GM19025 (cell line): ENCODE data around the gene AEN.
A peak's percentile ranks its signal among the peaks of the same experiment; 100 is the strongest.

Source experiments
- ATAC-seq: cut with Tn5 transposase; IDR thresholded peaks from one replicate; pipeline ENCODE4 v1.9.1; 2021; ENCODE audit warnings: mild to moderate bottlenecking, low read depth, moderate library complexity; ENCODE audit not compliant: unreplicated experiment

The AEN gene

DNA sequence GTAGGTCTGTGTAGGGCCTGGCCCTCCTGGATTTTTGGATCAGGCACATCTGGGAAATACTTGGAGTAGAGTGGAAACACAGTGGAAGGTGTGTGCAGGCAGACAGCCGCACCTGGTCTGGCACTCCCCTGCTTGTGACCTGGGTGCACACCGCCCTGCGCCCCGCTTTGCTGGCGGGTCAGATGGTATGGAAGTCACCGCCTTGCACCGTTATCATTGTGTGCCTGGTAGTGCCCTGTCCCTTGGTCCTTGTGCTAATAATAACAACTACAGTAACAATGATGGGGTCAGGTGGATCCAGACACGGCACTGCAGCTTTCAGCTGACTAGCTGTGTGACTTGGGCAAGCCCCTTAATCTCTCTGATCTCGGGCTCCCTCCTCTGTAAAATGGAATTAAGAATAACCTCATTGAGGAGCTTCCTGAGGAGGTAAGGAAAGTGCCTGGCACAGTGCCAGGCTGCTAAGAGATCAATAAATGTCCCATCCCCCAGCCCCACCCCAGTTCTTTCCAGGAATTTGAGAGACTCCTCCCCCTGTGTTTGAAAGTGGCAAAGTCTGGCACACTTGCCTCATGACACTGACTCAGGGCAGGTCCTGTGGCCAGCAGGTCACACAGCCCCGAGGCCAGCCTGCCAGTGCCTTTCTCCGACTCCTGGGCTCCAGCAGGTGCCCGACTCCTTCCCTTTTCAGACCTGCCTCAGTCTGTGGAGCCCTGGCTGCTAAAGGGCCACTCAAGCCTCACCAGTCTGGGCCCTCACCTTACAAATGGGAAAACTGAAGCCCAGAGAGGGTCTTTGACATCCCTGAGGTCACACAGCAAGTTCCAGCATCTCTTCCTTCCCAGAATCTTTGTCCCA, 27.4 kb downstream of the AEN start:
- no peak for ATAC-seq

DNA sequence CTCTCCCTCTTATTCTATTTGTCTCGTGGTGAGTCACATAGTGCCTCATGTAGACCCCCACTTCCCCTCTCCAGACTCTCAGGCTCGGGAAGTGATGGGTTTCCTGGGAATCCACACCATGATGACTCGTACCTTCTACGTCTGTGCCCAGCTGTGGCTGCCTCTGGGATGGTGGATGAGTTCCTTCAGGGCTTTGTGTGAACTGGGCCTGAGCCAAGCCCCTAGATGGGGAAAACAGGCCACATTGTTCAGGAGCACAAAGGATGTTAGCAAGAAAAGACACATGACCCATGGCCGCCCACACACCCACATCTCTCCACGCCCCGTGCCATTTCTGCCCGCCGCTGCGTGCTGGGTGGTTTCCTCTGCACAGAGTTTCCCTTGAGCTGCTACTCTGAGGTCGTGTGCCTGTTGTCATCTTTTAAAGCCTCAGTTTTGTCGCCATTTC, 28.2 kb downstream of the AEN start:
- ATAC-seq = peak; percentile 47

DNA sequence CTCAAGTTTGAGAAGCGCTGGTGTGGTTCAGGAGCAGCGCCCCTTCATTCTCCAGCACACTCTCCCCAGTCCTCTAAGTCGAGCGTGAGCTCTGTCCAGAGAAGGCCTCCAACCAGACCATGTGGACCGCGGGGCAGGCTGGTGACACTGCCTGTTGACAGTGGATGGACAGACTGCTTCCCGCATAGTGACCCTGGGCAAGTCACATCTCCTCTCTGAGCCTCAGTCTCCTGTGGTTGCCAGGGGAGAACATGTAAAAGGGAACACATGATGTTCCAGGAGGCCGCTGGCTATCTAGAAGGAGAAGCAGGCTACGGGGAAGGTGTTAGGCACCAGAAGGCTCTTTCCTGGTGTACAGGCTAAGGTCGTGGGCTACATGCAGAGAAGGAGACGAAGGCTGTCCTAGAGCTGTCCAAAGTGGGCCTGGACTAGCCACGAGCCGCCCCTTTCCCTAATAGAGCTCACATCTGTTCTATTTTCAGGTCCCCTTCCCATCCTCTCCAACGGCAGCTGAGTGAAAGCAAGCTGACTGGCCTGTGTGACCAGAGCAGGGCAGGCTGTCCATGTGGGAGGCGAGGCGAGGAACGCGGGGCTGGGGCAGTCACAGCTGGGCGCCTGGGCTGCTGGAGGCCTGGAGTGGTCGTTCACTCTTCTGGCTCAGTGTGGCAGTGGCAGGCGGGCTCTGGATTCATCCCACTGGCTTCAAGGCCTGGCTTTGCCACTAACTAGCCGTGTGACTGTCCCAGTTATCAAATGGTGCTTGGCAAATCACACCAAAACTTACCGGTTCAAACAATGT, 28.8 kb downstream of the AEN start:
- ATAC-seq = no peak

DNA sequence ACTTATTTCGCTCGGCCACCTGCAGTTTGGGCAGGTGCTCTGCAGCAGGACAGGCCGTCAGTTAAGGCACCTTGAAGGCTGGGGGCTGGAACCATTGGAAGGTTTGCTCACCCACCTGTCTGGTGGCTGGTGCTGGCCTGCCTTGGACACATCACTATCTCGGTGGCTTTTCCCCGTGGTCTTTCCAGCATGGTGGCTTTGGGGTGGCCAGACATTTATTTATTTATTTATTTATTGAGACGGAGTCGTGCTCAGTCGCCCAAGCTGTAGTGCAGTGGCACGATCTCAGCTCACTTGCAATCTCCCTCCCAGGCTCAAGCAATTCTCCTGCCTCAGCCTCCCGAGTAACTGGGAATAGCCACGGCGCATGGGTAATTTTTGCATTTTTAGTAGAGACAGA, 29.4 kb downstream of the AEN start:
- no peak for ATAC-seq

DNA sequence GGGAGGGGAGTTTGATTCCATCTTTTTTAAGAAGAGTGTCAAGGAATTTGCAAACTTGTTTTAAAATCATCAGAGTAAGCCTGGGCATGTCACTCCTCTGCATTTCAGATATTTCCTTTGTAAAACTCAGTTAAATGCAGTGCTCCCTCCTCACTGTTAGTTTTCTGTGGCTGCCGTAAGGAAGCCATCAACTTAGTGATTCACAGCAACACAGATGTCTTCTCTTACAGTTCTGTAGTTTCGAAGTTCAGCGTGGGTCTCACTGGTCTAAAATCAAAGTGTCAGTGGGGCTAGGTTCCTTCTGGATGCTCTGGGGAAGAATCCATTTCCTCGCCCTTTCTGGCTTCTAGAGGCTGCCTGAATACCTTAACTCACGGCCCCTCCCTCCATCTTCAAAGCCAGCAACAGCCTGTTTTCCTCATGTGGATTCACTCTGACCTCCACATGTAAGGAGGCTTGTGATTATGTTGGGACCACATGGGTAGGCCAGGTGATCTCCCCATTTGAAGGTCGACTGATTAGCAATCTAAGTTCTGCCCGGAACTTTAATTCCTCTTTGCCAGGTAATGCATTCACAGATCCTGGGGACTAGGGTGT, 30.1 kb downstream of the AEN start:
- ATAC-seq = no peak

DNA sequence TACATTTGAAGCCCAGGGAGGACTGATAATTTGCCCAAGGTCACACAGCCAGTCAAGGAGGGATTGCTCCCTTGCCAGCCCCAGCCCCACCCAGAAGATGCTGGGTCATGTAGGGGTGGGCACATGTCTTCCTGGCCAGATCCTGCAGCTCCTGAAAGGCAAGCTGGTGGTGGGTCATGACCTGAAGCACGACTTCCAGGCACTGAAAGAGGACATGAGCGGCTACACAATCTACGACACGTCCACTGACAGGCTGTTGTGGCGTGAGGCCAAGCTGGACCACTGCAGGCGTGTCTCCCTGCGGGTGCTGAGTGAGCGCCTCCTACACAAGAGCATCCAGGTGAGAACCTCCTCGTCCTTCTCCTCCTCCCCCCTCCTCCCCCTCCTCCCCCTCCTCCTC, 30.8 kb downstream of the AEN start:
- ATAC-seq = no peak

DNA sequence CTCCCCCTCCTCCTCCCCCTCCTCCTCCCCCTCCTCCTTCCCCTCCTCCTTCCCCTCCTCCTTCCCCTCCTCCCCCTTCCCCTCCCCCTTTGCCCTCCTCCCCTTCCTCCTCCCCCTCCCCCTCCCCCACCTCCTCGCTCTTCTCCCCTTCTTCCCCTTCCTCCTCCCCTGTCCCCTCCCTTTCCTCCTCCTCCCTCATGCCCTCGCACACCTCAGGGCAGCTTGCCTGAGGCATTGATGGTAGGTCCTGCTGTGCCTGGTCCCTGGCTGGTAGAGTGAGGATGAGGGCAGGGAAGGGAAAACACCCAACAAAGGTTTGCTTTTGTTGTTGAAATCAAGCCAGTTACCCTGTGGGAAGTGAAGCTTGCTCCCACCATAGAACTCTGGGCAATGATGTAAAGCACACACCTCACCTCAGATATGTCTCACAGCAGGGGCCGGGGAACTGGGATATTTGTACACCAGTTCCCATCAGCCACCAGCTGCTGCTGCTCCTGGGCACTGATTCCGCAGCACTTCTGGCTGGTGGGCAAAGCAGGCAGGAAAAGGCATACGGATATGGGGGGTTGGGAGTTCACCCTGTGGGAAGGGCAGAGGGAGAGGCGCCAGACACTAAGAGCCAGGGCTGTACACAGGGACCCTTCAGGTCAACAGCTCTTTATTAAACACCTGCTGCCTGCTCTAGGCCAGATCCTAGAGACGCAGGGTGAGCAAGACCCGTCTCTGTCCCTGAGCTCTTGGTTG, 31.5 kb downstream of the AEN start:
- no peak for ATAC-seq

DNA sequence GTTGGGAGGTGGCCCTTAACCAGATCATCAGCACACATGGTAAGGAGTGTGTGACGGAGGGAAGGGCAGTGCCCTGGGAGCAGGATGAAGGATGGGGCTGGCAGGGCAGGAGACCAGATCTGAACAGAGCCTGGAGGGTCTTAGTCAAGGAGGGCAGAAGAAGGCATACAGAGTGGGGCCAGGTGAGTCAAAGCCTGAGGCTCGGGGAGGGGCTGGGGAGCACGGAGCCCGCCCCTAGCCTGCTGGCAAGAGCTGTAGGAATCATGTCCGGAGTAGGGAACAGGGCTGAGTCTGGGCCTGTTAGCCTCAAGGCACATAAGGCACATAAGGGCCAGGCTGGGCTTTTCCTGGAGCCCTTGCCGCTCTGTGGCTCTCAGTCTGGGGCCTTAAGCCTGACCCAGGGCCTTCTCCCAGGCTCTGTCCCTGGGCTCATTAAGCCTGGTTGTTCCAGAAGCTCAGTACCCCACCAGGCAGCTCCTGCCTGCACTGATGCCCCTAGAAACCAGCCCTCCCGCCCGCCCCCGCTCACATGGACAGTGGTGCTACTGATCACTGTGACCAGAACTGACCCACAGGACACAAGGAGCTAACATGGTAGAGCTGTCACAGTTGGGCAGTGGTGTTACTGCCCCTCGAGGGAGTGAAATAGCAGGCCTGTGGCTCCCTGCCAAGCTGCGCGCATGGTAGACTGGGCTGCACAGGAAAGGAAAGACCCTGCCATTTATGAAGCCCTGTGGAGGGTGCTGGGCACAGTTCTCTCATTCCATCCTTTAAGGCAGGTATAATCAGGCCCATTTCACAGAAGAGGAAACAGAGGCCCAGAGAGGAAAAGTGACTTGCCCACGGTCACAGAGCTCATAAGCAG, 32.3 kb downstream of the AEN start:
- ATAC-seq = no peak

DNA sequence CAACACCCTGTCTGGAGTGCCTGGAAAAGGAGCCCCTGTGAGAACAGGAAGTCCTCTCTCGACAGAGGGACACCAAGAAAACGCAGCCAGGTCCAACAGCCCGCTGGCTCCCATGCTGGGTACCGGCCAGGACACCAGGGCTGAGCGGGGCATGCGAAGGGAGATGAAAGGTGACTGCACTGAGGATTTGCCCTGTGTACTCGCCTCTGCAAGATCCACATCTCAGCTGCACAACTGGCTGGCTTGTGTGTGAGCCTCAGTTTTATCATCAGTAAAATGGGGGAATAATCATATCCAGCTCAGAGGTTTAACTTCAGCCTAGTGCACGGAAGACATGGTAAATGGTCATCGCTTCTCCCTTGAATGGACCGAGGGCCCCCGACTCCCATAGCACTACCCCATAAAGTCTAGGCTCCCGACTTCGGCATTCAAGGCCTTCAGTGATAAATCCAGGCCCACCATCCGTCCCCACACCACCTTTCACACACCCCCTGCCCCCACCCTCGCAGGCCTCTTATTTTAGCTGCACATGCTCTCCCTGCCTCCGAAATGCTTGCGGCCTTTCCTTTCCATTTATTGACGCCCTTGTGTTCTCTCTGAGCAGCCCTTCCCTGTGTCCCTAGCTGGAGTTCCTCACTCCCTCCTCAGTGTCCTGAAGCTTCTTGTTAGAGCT, 33.4 kb downstream of the AEN start:
- ATAC-seq = no peak

DNA sequence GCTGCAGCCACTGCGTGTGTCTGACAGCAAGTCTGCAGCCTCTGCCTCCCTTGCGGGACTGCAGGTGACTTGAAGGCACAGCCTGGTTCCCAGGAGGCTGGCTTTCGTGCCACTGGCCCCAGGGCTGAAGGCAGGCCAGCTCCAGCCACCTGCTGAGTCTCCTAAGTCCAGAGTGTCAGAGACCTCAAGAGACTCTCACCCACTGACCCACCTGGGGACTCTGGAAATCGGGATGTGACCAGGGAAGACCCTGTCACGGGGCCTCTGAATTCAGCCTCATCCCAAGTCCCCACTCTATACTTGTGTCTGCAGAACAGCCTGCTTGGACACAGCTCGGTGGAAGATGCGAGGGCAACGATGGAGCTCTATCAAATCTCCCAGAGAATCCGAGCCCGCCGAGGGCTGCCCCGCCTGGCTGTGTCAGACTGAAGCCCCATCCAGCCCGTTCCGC, 34.0 kb downstream of the AEN start:
- ATAC-seq = no peak

DNA sequence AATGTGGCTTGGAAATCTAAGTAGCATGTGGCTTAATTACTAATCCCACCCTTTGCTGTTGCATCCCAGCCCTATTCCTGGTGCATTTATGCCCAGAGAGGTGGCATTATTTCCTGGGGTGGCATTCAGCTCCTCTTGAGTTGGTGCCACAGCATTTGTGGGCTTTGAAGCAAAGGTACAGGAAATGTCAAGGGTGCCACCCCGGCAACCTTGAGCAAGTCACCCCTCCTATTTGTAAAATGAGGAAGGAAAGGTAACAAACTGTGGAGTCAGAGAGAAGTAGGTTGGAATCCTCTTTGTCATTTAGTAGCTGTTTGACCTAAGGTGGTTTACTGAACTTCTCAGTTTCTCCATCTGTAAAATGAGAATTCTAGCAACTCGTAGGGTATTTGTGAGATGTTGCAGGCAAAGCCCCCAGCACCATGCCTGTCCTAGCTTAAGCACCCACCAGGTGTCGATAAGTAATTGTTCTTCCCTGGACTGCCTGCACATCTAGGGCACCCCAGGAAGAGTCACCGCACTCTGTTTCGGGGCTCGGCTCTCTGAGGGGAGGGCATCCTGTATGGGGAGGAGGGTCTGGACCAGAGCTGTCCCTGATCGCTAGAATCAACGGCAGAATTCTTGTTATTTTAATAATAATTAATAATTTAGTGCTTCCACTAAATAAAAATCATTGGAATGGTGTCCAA, 34.8 kb downstream of the AEN start:
- ATAC-seq = no peak

DNA sequence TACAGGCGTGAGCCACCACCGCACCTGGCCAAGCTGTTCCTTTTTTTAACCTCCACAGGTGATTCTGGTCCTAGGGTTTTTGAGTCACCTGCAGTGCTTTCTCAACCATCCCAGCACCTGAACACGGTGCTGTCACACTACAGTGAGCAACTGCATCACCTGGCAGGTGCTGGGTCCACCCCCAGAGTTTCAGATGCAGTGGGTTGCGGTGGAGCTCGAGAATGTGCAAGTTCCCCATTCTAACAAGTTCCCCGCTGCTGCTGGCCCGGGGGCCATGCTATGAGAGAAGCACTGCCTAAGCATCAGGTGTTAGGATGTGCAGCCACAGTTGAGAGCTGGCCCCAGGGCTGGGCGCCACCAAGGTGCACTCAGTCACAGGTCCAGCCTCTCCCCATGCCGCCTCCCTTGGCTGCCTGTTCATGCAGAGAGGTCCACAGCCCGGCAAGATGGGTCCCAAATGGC, 35.7 kb downstream of the AEN start:
- ATAC-seq = peak; percentile 74

DNA sequence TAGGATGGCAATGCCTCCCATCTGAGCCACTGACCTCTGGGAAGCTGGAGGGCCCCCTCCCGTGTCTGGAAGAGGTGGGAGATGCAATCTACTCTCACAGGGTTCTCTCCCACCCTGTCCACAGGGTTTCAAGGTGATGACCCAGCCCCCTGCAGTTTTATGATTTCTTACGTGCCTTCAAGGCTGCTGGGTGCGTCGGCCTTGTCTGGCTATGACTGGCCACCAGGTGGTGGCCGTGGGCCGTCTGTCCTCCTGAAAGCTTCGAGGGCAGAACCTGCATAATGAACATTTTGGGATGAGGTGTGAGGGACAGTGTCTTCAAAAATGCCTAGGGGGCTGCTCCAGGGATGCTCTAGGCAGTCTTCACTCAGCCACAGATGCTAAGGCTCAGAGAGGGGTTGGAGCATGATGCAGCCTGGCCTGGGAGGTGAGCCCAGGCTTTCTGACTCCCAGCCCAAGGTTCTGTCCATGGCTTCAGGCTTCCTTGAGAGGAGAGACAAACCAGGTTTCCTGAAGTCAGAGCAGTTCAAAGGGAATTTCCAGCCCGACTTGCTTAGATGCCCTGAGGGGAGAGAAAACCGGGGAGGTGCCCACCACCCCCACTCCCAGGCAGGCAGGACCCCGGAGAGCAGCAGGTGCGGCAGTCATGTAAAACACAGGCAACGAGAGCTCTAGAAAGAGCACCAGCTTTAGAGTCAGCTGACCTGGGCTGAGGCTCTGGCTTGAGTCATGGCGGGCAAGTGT, 36.4 kb downstream of the AEN start:
- ATAC-seq = no peak

DNA sequence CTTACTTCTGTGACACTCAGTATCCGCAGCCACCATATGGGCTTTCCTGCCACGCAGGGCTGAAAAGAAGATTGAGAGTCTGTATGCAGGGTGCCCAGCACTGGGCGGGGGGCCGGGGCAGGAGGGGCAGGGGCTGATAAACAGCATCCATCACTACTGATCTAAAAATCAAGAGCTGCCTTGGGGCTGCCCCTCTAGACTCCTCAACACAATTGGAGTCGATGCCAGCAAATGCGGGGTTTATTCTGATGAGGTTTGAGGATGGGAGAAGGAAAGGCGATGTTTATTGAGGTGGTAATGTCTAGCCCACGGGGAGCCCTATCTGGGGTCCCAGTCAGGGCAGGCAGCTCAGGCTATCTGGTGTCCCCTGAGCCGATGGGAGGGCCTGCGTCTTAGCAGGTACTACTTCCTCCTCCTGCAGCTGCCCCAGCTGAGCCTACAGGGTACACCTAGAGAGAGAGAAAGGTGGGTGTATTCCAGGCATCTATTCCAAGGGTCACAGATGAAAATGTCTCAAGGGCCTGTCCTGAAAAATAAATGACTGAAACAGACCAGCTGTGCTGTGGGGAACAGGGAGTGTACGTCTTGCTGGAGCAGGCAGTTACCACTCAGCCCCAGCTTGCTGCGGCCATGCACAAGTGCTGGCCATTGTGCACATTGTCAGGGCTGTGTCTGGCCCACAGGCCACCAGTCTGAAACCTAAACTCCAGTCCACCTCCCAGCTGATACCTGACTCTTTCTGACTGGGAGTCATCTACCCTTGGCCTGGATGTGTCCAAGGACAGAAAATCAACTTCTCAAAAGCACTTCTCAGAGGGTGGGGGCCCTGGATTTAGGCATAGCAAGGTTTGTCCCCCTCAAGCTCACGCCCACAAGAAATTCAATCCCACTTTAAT, 37.2 kb downstream of the AEN start:
- ATAC-seq = no peak

DNA sequence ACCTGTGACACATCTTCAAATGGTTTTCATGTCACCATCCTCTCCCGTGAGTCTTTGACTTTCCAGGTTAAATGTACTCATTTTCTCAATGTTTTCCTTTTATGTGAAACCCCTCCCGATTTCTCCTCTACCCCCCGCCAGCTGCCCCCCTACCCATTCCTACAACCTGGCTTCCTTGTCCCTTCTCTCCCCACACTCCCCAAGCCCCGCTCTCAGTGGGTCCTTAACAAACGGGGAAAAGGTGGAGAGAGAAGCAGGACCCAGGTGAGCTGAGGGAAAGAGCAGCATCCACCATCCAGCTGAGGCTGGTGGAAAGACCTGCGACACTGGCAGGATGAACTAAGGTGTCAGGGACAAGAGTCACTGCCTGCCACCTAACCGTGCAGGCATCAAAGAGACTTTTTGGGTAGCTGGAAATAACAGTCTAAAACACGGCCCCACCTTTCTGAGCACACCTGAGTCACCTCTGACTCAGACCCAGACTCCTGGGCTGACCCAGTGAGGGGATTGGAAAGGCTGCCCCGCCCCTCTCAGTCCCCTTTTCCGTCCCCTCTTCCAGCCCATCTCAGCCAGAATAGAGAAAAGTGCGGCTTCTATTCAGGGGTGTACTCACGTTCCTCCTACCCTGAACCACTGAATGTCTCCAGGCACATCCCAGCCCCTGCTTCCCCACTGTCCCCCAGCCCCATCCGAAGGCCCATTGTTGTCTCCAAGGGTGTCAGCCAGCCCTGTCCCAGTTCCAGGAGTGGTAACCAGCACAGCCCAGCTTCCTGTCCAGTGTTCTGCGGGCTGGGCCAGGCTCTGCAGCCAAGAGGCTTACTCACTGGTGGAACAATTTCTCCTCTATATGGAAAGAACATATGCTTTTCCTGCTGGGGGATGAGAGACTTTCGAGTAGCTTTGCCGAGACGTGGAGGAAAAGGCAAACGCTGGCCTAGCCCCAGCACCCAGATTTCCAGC, 38.1 kb downstream of the AEN start:
- ATAC-seq = no peak
